Measurements from ENCODE around the gene ARL6IP1.
"Not testable (repeated sequence)": the region's sequence is repeated elsewhere in the genome, so short reads cannot be mapped to it uniquely, and the experiment has no call there.

The ARL6IP1 gene

GRCh38 chr16:18757960-18758660, 43.2 kb downstream of the ARL6IP1 start:
- DNase-seq: not testable (repeated sequence)

GRCh38 chr16:18756639-18757038, 44.7 kb downstream of the ARL6IP1 start:
- DNase-seq: not testable (repeated sequence)

GRCh38 chr16:18742870-18743269, 58.5 kb downstream of the ARL6IP1 start:
- not testable (repeated sequence) for DNase-seq
